HAP-1 (cell line): ENCODE measurements around the gene PDP2.
"Not testable (repeated sequence)": the region's sequence is repeated elsewhere in the genome, so short reads cannot be mapped to it uniquely, and the experiment has no call there.

ENCODE experiments used
- DNase-seq, 2 experiments: peaks; one replicate each; pipeline ENCODE4 v3.0.0-alpha.2; 2016 to 2020; ENCODE audit warnings: low spot score in 2 of 2
- H3K27me3 ChIP-seq: fragments of 250-450 bp; sonication (Bioruptor Pico); 2 replicates; pipeline ENCODE4 v1.5.1; 2020; ENCODE audit warnings: low read depth, mild to moderate bottlenecking, moderate library complexity
- H3K36me3 ChIP-seq: fragments of 250-450 bp; sonication (Bioruptor Pico); replicated peaks from 2 replicates; pipeline ENCODE4 v1.5.1; 2020; ENCODE audit warnings: mild to moderate bottlenecking
- H3K4me1 ChIP-seq: fragments of 250-450 bp; sonication (Bioruptor Pico); 2 replicates; pipeline ENCODE4 v1.5.1; 2020; ENCODE audit warnings: mild to moderate bottlenecking
- H3K4me3 ChIP-seq: fragments of 250-450 bp; sonication (Bioruptor Pico); 2 replicates; pipeline ENCODE4 v1.5.1; 2020; ENCODE audit warnings: mild to moderate bottlenecking, moderate library complexity
- H3K9me3 ChIP-seq: fragments of 250-450 bp; sonication (Bioruptor Pico); 2 replicates; pipeline ENCODE4 v1.5.1; 2020; ENCODE audit warnings: mild to moderate bottlenecking, moderate library complexity
- in situ Hi-C: fragments of 300-500 bp; cut with MboI; formaldehyde crosslinking; loops from 3 replicates; pipeline ENCODE4 v1.14.3; 2020; ENCODE audit warnings: low sequenced_read_pairs, inconsistent platforms, mixed read lengths

Gene PDP2

DNA sequence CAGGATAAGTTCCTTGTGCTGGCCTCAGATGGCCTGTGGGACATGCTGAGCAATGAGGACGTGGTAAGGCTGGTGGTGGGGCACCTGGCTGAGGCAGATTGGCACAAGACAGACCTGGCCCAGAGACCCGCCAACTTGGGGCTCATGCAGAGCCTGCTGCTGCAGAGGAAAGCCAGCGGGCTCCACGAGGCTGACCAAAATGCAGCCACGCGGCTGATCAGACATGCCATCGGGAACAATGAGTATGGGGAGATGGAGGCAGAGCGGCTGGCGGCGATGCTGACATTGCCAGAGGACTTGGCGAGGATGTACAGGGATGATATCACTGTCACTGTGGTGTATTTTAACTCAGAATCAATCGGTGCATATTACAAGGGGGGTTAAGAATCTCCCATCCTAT, 5.2 kb downstream of the PDP2 start:
- Histone ChIP-seq H3K36me3 (peaks cover 30% of the 10 kb centered on the region), H3K4me1 (peaks cover 7% of the 10 kb centered on the region), H3K27me3 (no peaks in the 10 kb centered on the region), H3K9me3 (no peaks in the 10 kb centered on the region), H3K4me3 (no peak overlapping the region)
- in situ Hi-C loops: no loop called here
- no peak for DNase-seq

DNA sequence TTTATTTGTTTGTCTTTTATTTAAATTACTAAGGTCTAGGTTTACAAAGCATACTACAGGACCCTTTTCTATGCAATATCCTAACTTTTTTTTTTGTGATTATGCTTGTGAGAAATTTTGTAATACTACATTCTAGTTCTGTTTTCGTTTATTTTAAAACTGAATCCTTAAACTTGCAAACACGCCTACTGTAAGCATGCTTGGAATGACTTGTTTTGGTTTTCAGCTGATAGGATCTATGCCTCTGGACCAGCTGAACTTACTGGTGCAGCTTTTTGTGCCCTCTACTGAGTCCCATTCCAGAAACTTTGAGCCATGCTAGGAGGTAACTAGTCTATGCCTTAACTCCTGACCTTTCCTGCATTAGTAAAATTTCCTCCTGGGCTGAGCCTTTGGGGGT, 6.0 kb downstream of the PDP2 start:
- H3K36me3 ChIP-seq: peaks cover 30% of the 10 kb centered on the region

DNA sequence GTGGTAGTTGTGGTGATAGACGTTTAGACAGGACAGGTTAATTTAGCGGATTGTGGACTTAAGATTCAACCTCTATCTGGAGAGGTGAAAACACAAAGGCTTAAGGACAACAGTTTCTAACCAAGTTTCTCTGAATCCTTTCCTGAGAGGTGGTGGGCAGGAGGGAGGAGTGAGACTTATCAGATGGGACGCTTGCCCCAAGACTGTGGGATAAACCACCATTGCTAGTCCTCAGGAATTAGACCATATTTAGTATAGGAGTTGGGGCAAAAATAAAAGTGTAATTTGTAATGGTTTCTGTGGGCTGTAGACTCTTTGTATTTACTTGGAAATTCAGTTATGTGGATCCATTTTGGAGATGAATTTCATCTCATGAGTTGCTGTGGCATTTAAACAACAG, 6.6 kb downstream of the PDP2 start:
- peaks cover 30% of the 10 kb centered on the region for H3K36me3 ChIP-seq
- no peak for DNase-seq
- peaks cover 1% of the 10 kb centered on the region for H3K4me1 ChIP-seq
- H3K4me3 ChIP-seq: no peak overlapping the region
- H3K9me3 ChIP-seq: no peaks in the 10 kb centered on the region
- in situ Hi-C loops: no loop called here
- H3K27me3 ChIP-seq: no peaks in the 10 kb centered on the region

More for the DNA sequence above, 6.0 kb downstream of the PDP2 start:
- DNase-seq: no peak
- Histone ChIP-seq H3K9me3 (no peaks in the 10 kb centered on the region), H3K4me3 (no peak overlapping the region), H3K4me1 (peaks cover 7% of the 10 kb centered on the region), H3K27me3 (no peaks in the 10 kb centered on the region)
- in situ Hi-C loops: no loop called here

DNA sequence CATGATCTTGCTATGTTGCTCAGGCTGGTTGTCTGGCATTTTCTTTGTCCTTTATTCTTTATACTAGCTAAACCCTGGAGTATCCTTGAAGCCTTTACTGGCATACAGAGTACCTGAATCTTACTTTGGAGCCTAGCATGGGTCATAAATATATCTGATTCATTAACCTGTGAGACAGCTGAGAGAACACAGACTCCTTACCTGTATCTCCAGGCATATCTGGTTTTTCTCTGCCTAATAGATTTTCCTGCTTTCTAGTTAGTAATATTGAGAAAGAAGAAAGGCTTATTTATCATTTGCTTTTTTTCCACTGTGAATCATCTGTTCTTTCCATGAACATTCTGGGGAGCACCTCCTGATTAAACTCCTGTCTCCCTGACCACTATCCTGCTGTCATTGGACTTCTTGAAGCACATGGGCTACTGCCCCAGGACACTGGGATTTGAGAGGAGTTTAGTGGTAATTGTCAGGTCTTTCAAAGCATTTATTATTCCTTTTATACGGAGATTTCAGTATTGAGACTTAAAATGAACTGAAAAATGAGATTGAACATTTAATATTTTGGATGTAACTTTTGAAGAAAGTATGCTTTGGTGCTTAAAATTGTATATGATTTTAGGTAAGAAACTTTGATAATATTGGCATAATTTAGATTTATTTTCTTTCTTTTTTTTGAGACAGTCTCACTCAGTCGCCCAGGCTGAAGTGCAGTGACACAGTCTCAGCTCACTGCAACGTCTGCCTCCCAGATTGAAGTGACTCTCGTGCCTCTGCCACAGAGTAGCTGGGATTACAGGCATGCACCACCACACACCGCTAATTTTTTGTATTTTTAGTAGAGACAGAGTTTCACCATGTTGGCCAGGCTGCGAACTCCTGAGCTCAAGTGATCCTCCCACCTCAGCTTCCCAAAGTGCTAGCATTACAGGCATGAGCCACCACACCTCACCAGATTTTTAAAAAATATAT, 8.6 kb downstream of the PDP2 start:
- H3K36me3 ChIP-seq: peaks cover 30% of the 10 kb centered on the region
- no peak for DNase-seq
- no peaks in the 10 kb centered on the region for H3K27me3 ChIP-seq
- no peak overlapping the region for H3K4me3 ChIP-seq
- H3K9me3 ChIP-seq: no peaks in the 10 kb centered on the region
- H3K4me1 ChIP-seq: no peaks in the 10 kb centered on the region
- in situ Hi-C loops: no loop called here

DNA sequence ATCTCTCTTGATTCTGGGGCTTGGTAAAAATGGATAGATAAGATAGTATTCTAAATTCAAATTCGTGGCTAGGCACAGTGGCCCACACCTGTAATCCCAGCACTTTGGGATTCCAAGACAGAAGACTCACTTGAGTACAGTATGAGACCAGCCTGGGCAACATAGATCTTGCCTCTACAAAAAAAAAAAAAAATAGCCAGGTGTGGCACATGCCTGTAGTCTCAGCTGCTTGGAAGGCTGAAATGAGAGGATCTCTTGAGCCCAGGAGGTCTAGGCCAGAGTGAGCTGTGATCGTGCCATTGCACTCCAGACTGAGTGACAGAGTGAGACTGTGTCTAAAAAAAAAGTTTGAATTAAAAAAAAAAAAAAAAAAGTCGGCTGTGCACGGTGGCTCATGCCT, 9.3 kb downstream of the PDP2 start:
- Histone ChIP-seq H3K27me3 (no peaks in the 10 kb centered on the region), H3K4me3 (no peak overlapping the region), H3K9me3 (no peaks in the 10 kb centered on the region), H3K36me3 (peaks cover 24% of the 10 kb centered on the region), H3K4me1 (no peaks in the 10 kb centered on the region)
- in situ Hi-C loops: no loop called here
- no peak for DNase-seq

- no peaks in the 10 kb centered on the region for H3K9me3 ChIP-seq
- in situ Hi-C loops: no loop called here
- H3K27me3 ChIP-seq: no peaks in the 10 kb centered on the region
- DNase-seq: no peak
- peaks cover 12% of the 10 kb centered on the region for H3K36me3 ChIP-seq
- no peak overlapping the region for H3K4me3 ChIP-seq
- H3K4me1 ChIP-seq: no peaks in the 10 kb centered on the region
Observed at GRCh38 chr16:66890799-66891198, 10.5 kb downstream of the PDP2 start.

- Histone ChIP-seq H3K4me3 (no peak overlapping the region), H3K4me1 (peaks cover 2% of the 10 kb centered on the region; the same call in 1 of the 2 replicates), H3K9me3 (no peaks in the 10 kb centered on the region), H3K27me3 (no peaks in the 10 kb centered on the region), H3K36me3 (peaks cover 10% of the 10 kb centered on the region)
- in situ Hi-C loops: no loop called here
- no peak for DNase-seq
Observed at GRCh38 chr16:66891360-66891759, 11.0 kb downstream of the PDP2 start.

DNA sequence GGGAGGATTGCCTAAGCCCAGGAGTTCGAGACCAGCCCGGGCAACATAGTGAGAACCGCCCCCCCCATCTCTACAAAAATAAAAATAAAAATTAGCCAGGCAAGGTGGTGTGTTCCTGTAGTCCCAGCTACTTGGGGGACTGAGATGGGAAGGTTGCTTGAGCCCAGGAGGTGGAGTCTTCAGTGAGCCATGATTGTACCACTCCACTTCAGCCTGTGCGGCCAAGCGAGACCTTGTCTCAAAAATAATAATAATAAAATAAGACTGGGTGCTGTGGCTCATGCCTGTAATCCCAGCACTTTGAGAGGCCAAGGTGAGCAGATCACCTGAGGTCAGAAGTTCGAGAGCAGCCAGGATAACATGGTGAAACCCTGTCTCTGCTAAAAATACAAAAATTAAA, 11.5 kb downstream of the PDP2 start:
- H3K27me3 ChIP-seq: no peaks in the 10 kb centered on the region
- in situ Hi-C loops: no loop called here
- peaks cover 7% of the 10 kb centered on the region; the same call in 1 of the 2 replicates for H3K4me1 ChIP-seq
- peaks cover 6% of the 10 kb centered on the region for H3K36me3 ChIP-seq
- no peaks in the 10 kb centered on the region for H3K9me3 ChIP-seq
- DNase-seq: no peak
- H3K4me3 ChIP-seq: no peak overlapping the region

DNA sequence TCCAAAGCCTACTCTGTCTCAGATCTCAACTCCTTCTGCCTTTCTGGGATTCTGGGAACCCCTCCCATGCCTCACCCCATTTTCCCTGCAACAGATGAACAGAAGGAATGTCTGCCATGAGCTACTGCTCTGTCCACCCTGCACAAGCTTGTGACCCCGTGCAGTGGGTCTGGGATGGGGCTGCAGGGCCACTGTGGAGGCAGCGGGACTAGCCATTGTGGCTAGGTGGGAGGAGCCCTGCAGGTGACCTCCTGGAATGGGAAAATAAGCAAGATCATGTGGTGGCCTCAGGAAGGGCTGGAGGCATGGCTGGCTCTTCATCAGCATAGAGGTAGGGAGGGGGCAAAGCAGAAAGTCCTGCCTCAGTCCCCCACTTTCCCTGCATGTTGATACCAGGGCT, 13.7 kb downstream of the PDP2 start:
- no peaks in the 10 kb centered on the region for H3K27me3 ChIP-seq
- H3K9me3 ChIP-seq: no peaks in the 10 kb centered on the region
- in situ Hi-C loops: no loop called here
- H3K4me3 ChIP-seq: no peak overlapping the region
- H3K36me3 ChIP-seq: no peaks in the 10 kb centered on the region
- DNase-seq: no peak
- H3K4me1 ChIP-seq: peaks cover 7% of the 10 kb centered on the region; the same call in 1 of the 2 replicates

GRCh38 chr16:66894948-66895688, 14.8 kb downstream of the PDP2 start:
- peak; percentile 56 to 74 for DNase-seq
- no peaks in the 10 kb centered on the region for H3K27me3 ChIP-seq
- no peaks in the 10 kb centered on the region for H3K36me3 ChIP-seq
- peaks cover 7% of the 10 kb centered on the region for H3K4me1 ChIP-seq
- no peak overlapping the region for H3K4me3 ChIP-seq
- in situ Hi-C loops: no loop called here
- H3K9me3 ChIP-seq: no peaks in the 10 kb centered on the region

GRCh38 chr16:66895689-66895979, 15.3 kb downstream of the PDP2 start:
- peaks cover 7% of the 10 kb centered on the region for H3K4me1 ChIP-seq
- in situ Hi-C loops: no loop called here
- no peak overlapping the region for H3K4me3 ChIP-seq
- no peaks in the 10 kb centered on the region for H3K9me3 ChIP-seq
- DNase-seq: no peak
- no peaks in the 10 kb centered on the region for H3K27me3 ChIP-seq
- H3K36me3 ChIP-seq: no peaks in the 10 kb centered on the region

DNA sequence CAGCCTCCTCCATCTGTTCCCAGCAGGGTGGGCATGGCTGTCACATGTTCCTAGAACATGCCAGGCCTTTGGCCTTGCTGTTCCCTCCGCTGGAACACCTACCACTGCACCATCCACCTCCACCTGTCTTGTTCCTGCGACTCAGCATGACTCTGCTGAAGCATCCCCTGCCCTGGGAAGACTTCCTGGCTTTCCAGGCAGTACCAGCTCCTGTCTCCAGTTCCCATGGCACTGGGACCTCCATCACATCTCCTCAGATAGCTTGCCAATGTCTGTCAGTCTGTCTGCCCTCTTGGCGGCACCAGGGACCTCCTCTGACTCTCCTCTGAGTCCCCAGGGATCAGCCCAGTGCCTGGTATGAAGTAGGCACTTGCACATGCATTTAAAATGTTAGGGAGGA, 15.7 kb downstream of the PDP2 start:
- Histone ChIP-seq H3K9me3 (no peaks in the 10 kb centered on the region), H3K27me3 (no peaks in the 10 kb centered on the region), H3K4me1 (peaks cover 7% of the 10 kb centered on the region), H3K4me3 (no peak overlapping the region), H3K36me3 (no peaks in the 10 kb centered on the region)
- in situ Hi-C loops: no loop called here
- no peak for DNase-seq

DNA sequence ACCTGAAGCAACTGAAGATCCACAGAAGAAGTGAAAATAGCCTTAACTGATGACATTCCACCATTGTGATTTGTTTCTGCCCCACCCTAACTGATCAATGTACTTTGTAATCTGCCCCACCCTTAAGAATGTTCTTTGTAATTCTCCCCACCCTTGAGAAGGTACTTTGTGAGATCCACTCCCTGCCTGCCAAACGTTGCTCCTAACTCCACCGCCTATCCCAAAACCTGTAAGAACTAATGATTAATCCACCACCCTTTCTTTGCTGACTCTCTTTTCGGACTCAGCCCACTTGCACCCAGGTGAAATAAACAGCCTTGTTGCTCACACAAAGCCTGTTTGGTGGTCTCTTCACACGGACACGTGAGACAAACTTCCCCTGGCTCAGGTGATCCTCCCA, 16.4 kb downstream of the PDP2 start:
- in situ Hi-C loops, H3K4me1 ChIP-seq, H3K36me3 ChIP-seq, DNase-seq, H3K4me3 ChIP-seq, H3K27me3 ChIP-seq, H3K9me3 ChIP-seq: not testable (repeated sequence)

DNA sequence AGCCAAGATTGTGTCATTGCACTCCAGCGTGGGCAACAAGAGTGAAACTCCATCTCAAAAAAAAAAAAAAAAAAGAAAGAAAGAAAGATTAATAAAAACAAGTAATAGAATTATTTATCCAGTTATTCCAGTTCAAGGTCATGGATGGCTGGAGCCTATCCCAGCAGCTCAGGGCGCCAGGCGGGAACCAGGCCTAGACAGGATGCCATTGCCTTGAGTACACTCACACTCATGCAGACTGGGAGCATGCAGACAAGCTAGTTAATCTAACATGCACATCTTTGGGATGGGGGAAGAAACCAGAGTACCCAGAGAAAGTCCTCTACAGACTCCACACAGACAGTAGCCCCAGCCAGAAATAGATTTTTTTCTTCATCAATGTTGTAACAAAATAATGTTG, 17.9 kb downstream of the PDP2 start:
- H3K27me3 ChIP-seq: no peaks in the 10 kb centered on the region
- in situ Hi-C loops: no loop called here
- no peak for DNase-seq
- no peaks in the 10 kb centered on the region for H3K9me3 ChIP-seq
- H3K36me3 ChIP-seq: no peaks in the 10 kb centered on the region
- no peak overlapping the region for H3K4me3 ChIP-seq
- H3K4me1 ChIP-seq: peaks cover 7% of the 10 kb centered on the region
